Measurements from ENCODE around the gene OXGR1. TPM values are rescaled to one million over a fixed set of nuclear protein-coding genes. Genes with fewer than 3 reads are reported as not detected.
"Not testable (repeated sequence)": the region's sequence is repeated elsewhere in the genome, so short reads cannot be mapped to it uniquely, and the experiment has no call there.

The OXGR1 gene
- total RNA-seq, 6 experiments from 2014 or later: not detected

DNA sequence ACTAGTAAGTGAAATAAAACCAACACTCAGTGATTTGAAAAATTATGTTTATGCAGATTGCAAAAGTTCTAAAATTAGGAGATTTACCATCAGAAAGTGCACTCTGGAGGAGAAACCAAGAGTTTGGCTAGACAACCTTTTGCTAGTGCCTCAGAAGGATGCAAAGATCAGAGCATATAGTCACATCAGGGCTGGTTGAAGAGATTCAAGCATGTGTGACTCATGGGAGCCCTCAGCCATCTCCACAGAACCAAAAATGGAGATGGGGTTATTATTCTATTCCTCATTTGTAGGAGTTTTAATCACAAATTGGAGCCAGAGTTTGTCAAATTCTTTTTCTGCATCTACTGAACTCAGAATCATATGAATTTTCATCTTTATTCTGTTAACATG is 32.9 kb upstream of the OXGR1 start:
- Histone ChIP-seq H3K36me3 (no peaks in the 10 kb centered on the region), H3K27ac (no peak overlapping the region), H3K27me3 (no peaks in the 10 kb centered on the region), H3K4me1 (no peaks in the 10 kb centered on the region), H3K4me3 (no peak overlapping the region), H3K9me3 (no peaks in the 10 kb centered on the region)
- DNase-seq: no peak
- intact Hi-C loops (cut with DNase I): no loop called here
- TF ChIP-seq, protein P1, sequence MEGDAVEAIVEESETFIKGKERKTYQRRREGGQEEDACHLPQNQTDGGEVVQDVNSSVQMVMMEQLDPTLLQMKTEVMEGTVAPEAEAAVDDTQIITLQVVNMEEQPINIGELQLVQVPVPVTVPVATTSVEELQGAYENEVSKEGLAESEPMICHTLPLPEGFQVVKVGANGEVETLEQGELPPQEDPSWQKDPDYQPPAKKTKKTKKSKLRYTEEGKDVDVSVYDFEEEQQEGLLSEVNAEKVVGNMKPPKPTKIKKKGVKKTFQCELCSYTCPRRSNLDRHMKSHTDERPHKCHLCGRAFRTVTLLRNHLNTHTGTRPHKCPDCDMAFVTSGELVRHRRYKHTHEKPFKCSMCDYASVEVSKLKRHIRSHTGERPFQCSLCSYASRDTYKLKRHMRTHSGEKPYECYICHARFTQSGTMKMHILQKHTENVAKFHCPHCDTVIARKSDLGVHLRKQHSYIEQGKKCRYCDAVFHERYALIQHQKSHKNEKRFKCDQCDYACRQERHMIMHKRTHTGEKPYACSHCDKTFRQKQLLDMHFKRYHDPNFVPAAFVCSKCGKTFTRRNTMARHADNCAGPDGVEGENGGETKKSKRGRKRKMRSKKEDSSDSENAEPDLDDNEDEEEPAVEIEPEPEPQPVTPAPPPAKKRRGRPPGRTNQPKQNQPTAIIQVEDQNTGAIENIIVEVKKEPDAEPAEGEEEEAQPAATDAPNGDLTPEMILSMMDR (IDR thresholded peaks at IDR 0.05): no peak
- no peak for TF ChIP-seq POLR2A (IDR thresholded peaks at IDR 0.05)
- ATAC-seq: peak in 1 of 4 donors; percentile 24

DNA sequence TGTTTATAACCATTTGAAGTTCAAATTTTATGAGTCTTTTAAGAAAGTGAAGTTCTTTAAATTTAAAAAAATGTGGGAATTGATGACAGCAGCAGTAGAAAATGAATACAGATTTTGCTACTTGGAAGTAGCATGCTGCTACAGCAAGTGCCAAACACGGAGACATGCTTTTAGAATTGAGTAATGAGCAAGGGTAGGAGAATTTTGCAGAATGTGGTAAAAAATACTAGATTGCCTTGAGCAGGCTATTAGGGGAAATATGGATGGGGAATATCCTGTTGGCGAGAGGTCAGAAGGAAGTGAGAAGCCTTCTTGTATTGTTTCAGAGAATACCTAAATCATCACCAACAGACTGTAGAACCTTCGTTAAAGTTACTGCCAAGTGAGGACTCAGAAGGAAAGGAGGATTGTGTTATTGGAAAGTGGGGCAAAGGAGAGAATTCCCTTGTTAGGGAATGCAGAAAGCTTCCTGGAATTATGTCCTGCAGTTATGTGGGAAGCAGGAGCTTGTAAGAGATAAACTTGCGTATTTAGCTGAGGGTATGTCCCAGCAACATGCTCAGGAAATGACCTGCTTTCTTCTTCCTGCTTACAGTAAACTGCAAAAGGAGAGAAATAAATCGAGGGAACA is 32.4 kb upstream of the OXGR1 start:
- no peaks in the 10 kb centered on the region for H3K9me3 ChIP-seq
- no peak overlapping the region for H3K4me3 ChIP-seq
- TF ChIP-seq POLR2A (IDR thresholded peaks at IDR 0.05): no peak
- TF ChIP-seq, protein P1 (IDR thresholded peaks at IDR 0.05): no peak
- H3K36me3 ChIP-seq: no peaks in the 10 kb centered on the region
- intact Hi-C loops (cut with DNase I): no loop called here
- no peaks in the 10 kb centered on the region for H3K27me3 ChIP-seq
- H3K27ac ChIP-seq: no peak overlapping the region
- H3K4me1 ChIP-seq: no peaks in the 10 kb centered on the region
- DNase-seq (no peak), ATAC-seq (peak; percentile 30 to 73 (median 61))
- WGBS (ENCODE audit: insufficient coverage, low coverage, low lambda C conversion rate, missing lambda C conversion rate): 23% methylated on average over 5 of the region's 5 CpGs

DNA sequence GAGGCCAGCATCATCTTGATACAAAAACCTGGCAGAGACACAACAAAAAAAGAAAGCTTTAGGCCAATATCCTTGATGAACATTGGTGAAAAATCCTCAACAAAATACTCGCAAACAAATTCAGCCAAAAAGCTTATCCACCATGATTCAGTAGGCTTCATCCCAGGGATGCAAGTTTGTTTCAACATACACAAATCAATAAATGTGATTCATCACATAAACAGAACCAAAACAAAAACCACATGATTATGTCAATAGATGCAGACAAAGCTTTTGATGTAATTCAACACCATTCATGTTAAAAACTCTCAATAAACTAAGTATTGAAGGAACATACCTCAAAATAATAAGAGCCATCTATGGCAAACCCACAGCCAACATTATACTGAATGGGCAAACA is 29.5 kb upstream of the OXGR1 start:
- H3K27ac ChIP-seq; H3K9me3 ChIP-seq; H3K36me3 ChIP-seq; H3K4me3 ChIP-seq; H3K27me3 ChIP-seq; ATAC-seq; H3K4me1 ChIP-seq; DNase-seq; intact Hi-C loops (cut with DNase I): not testable (repeated sequence)
- 83% methylated on average over 1 of the region's 1 CpG for WGBS (ENCODE audit: insufficient coverage, low coverage, low lambda C conversion rate, missing lambda C conversion rate)

DNA sequence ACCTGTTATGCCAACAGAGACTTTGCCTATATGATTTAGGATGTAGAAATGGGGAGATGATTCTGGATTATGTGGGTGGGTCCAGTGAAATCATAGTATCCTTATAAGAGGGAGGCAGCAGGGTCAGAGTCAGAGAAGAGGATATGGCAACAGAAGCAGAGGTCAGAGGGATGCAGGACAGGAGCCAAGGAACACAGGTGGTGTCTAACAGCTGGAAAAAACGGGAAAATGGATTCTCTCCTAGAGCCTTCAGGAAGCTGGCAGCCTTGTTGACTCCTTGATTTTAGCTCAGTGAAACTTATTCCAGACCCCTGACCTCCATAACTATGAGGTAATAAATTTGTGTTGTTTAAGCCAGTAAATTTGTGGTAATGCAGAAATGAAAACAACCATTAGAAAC is 28.8 kb upstream of the OXGR1 start:
- H3K36me3 ChIP-seq: no peaks in the 10 kb centered on the region
- no peaks in the 10 kb centered on the region for H3K9me3 ChIP-seq
- H3K27ac ChIP-seq: no peak overlapping the region
- DNase-seq (no peak), ATAC-seq (no peak)
- H3K4me3 ChIP-seq: no peak overlapping the region
- intact Hi-C loops (cut with DNase I): no loop called here
- no peaks in the 10 kb centered on the region for H3K4me1 ChIP-seq
- WGBS (ENCODE audit: insufficient coverage, low coverage, low lambda C conversion rate, missing lambda C conversion rate): 10% methylated on average over 1 of the region's 1 CpG
- TF ChIP-seq, protein P1 (IDR thresholded peaks at IDR 0.05): no peak
- TF ChIP-seq POLR2A (IDR thresholded peaks at IDR 0.05): no peak
- H3K27me3 ChIP-seq: no peaks in the 10 kb centered on the region

DNA sequence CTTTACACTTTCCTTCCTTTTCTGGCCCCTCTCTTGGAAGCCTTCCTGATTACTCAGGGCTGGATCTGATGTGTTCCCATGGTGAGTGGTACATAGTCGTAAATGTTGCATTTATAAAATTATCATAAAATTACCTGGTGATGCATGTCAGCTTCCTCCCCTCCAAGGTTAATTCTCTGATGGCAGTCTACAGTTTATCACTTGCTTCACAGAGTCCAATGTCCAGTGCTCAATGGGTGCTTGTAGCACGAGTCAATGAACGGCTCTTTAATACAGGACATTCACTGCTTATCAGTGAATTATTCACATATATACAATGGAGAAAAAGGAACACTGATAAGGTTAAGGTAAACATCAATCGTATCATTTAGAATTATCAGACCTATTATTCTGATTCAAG is 27.0 kb upstream of the OXGR1 start:
- Histone ChIP-seq H3K27me3 (no peaks in the 10 kb centered on the region), H3K27ac (no peak overlapping the region), H3K9me3 (no peaks in the 10 kb centered on the region), H3K4me3 (no peak overlapping the region), H3K4me1 (no peaks in the 10 kb centered on the region), H3K36me3 (no peaks in the 10 kb centered on the region)
- 26% methylated on average over 4 of the region's 4 CpGs for WGBS (ENCODE audit: insufficient coverage, low coverage, low lambda C conversion rate, missing lambda C conversion rate)
- no peak for TF ChIP-seq POLR2A (IDR thresholded peaks at IDR 0.05)
- TF ChIP-seq, protein P1 (IDR thresholded peaks at IDR 0.05): no peak
- intact Hi-C loops (cut with DNase I): no loop called here
- no peak for DNase-seq
- ATAC-seq: no peak

Data from right lobe of liver (tissue), 6 donors.